Stimulated activated CD4-positive, alpha-beta T cell treated with anti-CD3 and anti-CD28 coated beads, Interleukin-1b, Interleukin-23, amount 100 ng/mL, for 1 hour (primary cell): ENCODE measurements around the gene GPT2.
A peak's percentile ranks its signal among the peaks of the same experiment; 100 is the strongest.

Source experiments
- DNase-seq, 2 donors: peaks; one replicate each; pipeline ENCODE4 v3.0.0-alpha.2; 2020; ENCODE audit warnings: low read depth in 2 of 2

GPT2 gene

GRCh38 chr16:46972429-46973206 lies 88.5 kb downstream of the GPT2 start:
- no peak for DNase-seq

DNA sequence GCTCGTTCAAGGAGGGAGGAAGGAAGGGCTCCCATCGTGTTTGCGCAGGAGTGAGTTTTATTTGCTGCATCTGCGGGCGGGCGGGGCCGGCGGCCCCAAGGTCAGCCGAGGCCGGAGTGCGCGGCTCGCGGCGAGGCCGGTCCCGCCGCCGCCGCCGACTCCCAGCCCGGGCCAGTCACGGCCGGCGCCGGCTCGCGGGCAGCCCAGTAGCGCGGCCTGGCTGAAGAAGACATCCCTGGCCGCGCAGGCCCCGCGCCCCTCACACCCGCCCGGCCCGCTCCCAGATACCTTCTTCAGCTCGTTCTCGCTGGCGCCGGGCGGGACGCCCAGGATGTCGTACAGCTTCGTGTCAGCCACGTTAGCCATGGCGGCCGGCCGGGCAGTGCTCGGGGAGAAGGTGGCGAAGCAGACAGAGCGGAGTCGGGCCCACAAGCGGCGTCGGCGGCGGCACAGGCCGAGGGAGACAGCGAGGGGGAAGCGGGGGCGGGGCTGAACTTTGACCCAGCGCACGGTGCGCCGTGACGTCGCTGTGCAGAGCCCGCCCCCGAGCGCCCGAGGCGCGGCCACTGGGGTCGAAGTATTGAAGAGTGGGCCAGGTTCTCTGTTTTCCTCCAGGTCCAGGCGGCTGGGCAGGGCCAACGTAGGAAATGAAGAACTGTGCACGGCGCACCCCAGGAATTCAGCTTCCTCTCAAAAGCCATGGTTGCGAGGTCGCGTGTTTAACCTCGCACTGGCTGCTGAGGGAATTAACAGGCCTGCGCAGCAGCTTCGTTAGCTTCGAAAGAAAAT lies 89.2 kb downstream of the GPT2 start, which contains the start of gene DNAJA2:
Gene DNAJA2 (minus strand): TSS at position 468 of the 789 bp plus-strand sequence. CDS start 102 bp downstream, at position 366.
- peak; percentile 73 to 95 for DNase-seq

GRCh38 chr16:46973996-46974324 lies 89.8 kb downstream of the GPT2 start:
- DNase-seq = no peak

- no peak for DNase-seq
Observed at GRCh38 chr16:46974352-46974751, 90.2 kb downstream of the GPT2 start.

DNA sequence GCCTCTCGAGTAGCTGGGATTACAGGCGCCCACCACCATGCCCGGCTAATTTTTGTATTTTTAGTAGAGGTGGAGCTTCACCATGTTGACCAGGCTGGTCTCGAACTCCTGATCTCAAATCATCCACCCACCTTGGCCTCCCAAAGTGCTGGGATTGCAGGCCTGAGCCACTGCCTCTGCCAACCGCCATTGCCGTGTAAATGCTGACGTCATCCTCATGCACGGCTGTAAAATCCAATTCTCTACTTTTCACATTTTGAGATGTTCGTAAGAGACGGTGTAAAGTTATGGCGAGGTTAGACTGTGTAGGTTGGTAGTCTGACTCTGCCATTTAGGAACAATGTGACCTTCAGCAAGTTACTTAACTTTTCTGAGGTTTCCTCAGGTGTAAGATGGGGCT lies 91.0 kb downstream of the GPT2 start:
- no peak for DNase-seq

GRCh38 chr16:46975908-46976470 lies 91.8 kb downstream of the GPT2 start:
- DNase-seq = no peak

DNA sequence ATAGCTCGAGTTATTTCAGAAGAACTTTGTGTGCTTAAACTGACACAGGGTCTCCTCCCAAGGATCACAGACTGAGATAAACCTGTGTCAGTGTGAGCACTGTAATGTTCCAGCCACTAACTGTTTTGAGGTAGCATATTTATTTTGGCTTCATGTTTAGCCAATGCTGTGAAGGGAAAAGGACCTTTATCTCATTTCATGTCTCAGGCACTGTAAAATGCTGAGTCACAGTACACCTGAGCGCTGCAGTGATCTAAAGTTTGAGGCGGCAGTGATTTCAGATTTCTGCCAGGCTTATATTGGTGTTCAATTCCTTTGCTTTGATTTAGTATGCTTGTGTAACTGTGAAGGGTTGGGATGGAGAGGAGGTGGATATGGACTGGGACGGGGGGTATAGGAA lies 92.4 kb downstream of the GPT2 start:
- DNase-seq = no peak
